ENCODE results near the gene ZFP91.

GRCh38 chr11:58658623-58659022, 79.8 kb downstream of the ZFP91 start:
- no peak for TF ChIP-seq CTCF (conservative IDR thresholded peaks at IDR 0.05; ENCODE audit: low read depth, low read length)
- no peak for TF ChIP-seq POLR2A (IDR thresholded peaks at IDR 0.05; ENCODE audit: low read depth, low read length)
- TF ChIP-seq MAZ (IDR thresholded peaks at IDR 0.05; ENCODE audit: borderline replicate concordance, low read depth, low read length): no peak
- no peak for TF ChIP-seq CEBPB (IDR thresholded peaks at IDR 0.05; ENCODE audit: low read depth, low read length)
- no peak for TF ChIP-seq SMC3 (IDR thresholded peaks at IDR 0.05; ENCODE audit: low read depth, low read length)
- TF ChIP-seq MAFK (IDR thresholded peaks at IDR 0.05; ENCODE audit: low read depth, low read length): no peak
- no peak for TF ChIP-seq CHD1 (IDR thresholded peaks at IDR 0.05; ENCODE audit: low read depth, low read length)
- TF ChIP-seq RAD21 (IDR thresholded peaks at IDR 0.05; ENCODE audit: low read length): no peak
- TF ChIP-seq ELK1 (IDR thresholded peaks at IDR 0.05; ENCODE audit: borderline replicate concordance, low read depth, low read length): no peak
- TF ChIP-seq RFX5 (IDR thresholded peaks at IDR 0.05; ENCODE audit: low read depth, low read length): no peak
- TF ChIP-seq NFE2L2 (IDR thresholded peaks at IDR 0.05; ENCODE audit: low read depth, low read length): no peak
- no peak for TF ChIP-seq RCOR1 (IDR thresholded peaks at IDR 0.05; ENCODE audit: insufficient replicate concordance, low read length)
- no peak for TF ChIP-seq MXI1 (IDR thresholded peaks at IDR 0.05; ENCODE audit: borderline replicate concordance, low read depth, low read length)
- TF ChIP-seq BHLHE40 (IDR thresholded peaks at IDR 0.05; ENCODE audit: low read depth, low read length): no peak
